Upper lobe of left lung (tissue), 6 donors: Measurements from ENCODE around the gene DMAC1. TPM values are rescaled to one million over a fixed set of nuclear protein-coding genes. Genes with fewer than 3 reads are reported as not detected.

Experiments
- ATAC-seq, 2 donors: fragments of 200-7000 bp; cut with Tn5 transposase; one replicate each; pipeline ENCODE4 v1.9.1; 2022; ENCODE audit warnings: mild to moderate bottlenecking in 2 of 2, moderate library complexity in 2 of 2; ENCODE audit not compliant: low FRiP score in 2 of 2
- DNase-seq, 2 donors: peaks; one replicate each; pipeline ENCODE4 v3.0.0-alpha.2; 2019 to 2020
- H3K27ac ChIP-seq, 4 donors: fragments of 200-600 bp; sonication (generic); one replicate each; pipeline ENCODE4 v1.5.1; 2016 to 2019
- H3K27me3 ChIP-seq, 4 donors: fragments of 200-600 bp; sonication (generic); one replicate each; pipeline ENCODE4 v1.5.1; 2017 to 2019
- H3K36me3 ChIP-seq, 4 donors: fragments of 200-600 bp; sonication (generic); one replicate each; pipeline ENCODE4 v1.5.1; 2016 to 2019
- H3K4me1 ChIP-seq, 4 donors: fragments of 200-600 bp; sonication (generic); one replicate each; pipeline ENCODE4 v1.5.1; 2018 to 2019
- H3K4me3 ChIP-seq, 4 donors: fragments of 200-600 bp; sonication (generic); one replicate each; pipeline ENCODE4 v1.5.1; 2017 to 2019; ENCODE audit warnings: mild to moderate bottlenecking in 2 of 4, moderate library complexity in 1 of 4
- H3K9me3 ChIP-seq, 4 donors: fragments of 200-600 bp; sonication (generic); one replicate each; pipeline ENCODE4 v1.5.1; 2018 to 2019
- EP300 ChIP-seq, 4 donors: sonication (generic); formaldehyde crosslinking; IDR thresholded peaks; one replicate each; pipeline ENCODE4 v1.5.1; 2017; ENCODE audit warnings: antibody characterized with exemption in 4 of 4, control low read depth in 2 of 4
- POLR2A ChIP-seq, 4 donors: fragments of 450-650 bp; IDR thresholded peaks; one replicate each; pipeline ENCODE4 v1.5.1; 2016 to 2017; ENCODE audit warnings: antibody characterized with exemption in 4 of 4, mild to moderate bottlenecking in 2 of 4
- POLR2AphosphoS5 ChIP-seq, 2 donors: sonication (generic); formaldehyde crosslinking; IDR thresholded peaks; one replicate each; pipeline ENCODE4 v1.5.1; 2017; ENCODE audit warnings: antibody characterized with exemption in 2 of 2
- WGBS, 2 donors: methylation state at CpG; one replicate each; pipeline ENCODE4 v1.1.5; 2017 to 2018; 5-methylcytosine and 5-hydroxymethylcytosine counted together
- total RNA-seq, 6 donors: library from RNA; depleted of rRNA in 4 of 6; stranded (reverse); fragments of >200 nt in 4 of 6; gene quantifications; one replicate each; pipeline versions ENCODE4 v1.1.0 to v1.2.1, GENCODE V29; 2016 to 2021
- TF ChIP-seq, protein P1 (sequence below), 6 experiments: fragments of 450-650 bp in 4 of 6; fragments of 200-600 bp in 2 of 6; sonication (generic) in 2 of 6; IDR thresholded peaks; one replicate each; pipeline ENCODE4 v1.5.1; 2016 to 2019; ENCODE audit warnings: antibody characterized with exemption in 6 of 6
- donor health status: DM: no; HTN: no; CAD: no; lungs with moderate emphysema.
- donor health status: DM: no; HTN: yes; CAD: no; lungs with severe emphysema.

The DMAC1 gene
- total RNA-seq, 6 donors from 2014 or later: 5.9 to 37.4 (median 10.9) TPM

DNA sequence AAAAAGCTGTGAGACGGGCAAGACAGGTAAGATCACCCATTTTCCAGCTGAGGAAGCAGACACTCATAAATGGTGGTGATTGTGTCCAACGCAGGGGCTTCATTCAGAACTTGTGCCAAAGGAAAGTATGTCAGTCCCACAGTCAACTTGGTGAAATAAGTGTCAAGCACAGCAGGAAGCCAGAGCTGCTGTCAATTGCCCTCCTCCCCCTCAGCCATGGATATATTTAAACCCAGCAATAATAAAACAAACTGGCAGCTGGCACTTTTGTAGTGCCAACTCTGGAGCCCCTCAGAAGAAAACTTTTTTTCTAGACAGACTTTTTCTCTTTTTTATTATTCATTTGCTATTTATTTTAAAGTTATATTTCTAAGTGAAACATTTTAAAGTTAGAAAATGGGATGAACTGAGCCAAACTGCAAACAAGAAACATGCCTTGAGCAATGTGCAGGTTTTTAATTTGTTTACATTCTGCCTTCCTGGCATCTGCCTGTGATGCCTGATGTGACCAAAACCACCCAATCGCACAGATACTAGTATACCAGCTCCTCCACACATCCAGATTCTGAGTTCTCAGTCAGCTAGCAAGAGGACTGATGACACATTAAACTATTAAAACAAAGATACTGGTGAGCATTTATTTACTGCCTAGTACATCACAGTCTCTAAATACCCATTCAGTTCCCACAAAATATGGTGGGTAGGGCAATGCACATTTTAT is 17.0 kb downstream of the DMAC1 start:
- H3K4me3 ChIP-seq: no peak overlapping the region
- H3K36me3 ChIP-seq: no peaks in the 10 kb centered on the region
- H3K27me3 ChIP-seq: no peaks in the 10 kb centered on the region
- 52 to 58% methylated on average over 3 of the region's 3 CpGs for WGBS, 2 donors
- ATAC-seq (no peak), DNase-seq (no peak)
- TF ChIP-seq, protein P1, sequence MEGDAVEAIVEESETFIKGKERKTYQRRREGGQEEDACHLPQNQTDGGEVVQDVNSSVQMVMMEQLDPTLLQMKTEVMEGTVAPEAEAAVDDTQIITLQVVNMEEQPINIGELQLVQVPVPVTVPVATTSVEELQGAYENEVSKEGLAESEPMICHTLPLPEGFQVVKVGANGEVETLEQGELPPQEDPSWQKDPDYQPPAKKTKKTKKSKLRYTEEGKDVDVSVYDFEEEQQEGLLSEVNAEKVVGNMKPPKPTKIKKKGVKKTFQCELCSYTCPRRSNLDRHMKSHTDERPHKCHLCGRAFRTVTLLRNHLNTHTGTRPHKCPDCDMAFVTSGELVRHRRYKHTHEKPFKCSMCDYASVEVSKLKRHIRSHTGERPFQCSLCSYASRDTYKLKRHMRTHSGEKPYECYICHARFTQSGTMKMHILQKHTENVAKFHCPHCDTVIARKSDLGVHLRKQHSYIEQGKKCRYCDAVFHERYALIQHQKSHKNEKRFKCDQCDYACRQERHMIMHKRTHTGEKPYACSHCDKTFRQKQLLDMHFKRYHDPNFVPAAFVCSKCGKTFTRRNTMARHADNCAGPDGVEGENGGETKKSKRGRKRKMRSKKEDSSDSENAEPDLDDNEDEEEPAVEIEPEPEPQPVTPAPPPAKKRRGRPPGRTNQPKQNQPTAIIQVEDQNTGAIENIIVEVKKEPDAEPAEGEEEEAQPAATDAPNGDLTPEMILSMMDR (IDR thresholded peaks at IDR 0.05): no peak
- TF ChIP-seq EP300 (IDR thresholded peaks at IDR 0.05): no peak
- no peak for TF ChIP-seq POLR2A (IDR thresholded peaks at IDR 0.05)
- no peak for TF ChIP-seq POLR2AphosphoS5 (IDR thresholded peaks at IDR 0.05)
- H3K4me1 ChIP-seq: no peaks in the 10 kb centered on the region
- no peak overlapping the region for H3K27ac ChIP-seq
- no peaks in the 10 kb centered on the region for H3K9me3 ChIP-seq

DNA sequence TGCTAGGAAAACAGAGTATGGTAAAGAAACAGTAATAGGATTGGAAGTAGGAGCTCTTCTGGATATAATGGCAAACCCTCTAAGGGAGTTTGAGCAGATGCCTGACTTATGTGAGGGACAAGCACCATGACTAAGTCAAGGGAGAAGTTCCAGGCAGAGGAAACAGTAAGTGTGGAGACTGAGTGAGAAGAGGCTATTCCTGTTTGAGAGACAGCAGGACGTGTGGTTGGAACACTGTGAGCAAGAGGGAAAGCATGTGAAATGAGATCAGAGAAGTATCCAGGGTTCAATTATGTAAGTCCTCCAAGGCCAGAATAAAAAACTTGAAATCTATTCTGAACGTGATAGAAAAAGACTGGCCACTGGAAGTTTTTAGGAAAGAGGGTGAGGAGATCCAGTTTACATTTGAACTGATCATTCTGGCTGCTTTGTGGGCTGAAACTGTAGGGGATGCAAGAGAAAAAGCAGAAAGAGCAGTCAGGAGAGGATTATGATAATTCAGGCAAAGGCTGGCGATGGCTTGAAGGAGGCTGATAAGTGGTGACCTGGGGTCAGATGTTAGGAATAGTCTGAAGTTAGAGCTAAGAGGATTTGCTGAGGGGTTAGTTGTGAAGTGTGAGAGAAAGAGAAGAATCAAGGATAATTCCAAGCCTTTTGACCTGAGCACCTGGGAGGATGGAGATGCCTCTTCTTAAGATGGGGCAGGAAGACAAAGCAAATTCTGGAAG is 19.2 kb downstream of the DMAC1 start:
- WGBS, 2 donors: 67 to 68% methylated on average over 3 of the region's 3 CpGs

DNA sequence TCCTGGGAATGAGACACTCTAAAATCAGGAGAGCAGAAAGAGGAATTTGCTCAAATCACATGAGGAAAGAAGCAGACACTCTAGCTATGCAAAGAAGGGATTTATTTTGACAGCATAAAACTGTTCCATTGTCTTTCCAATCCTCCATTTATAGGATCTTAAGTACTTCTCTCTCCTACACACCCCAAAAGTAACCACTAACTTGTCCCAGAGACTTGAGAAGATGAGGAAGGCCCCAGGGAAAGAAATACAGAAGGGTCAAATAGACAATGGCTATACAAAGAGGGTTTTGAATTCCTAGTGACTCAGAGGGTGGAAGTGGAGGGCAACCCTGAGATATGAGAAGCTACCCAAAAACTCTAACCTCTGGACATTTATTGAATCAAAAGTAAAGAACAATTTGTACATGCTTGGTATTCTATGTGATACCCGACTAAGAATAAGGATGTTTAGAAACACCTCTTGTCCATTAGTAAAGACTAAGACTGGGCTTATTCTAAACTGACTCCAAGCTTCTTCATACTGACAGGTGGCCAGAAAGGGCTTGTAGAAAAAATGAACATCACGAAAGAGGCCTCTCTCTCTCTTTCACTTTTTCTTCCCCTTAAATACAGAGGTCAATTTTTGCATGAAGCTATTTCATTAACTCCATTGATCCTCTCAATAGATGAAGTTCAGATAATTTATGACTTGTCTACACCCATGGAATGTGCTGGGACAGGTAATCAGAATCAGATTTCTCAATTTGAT is 20.6 kb downstream of the DMAC1 start:
- H3K4me3 ChIP-seq: no peak overlapping the region
- H3K4me1 ChIP-seq: no peaks in the 10 kb centered on the region
- no peaks in the 10 kb centered on the region for H3K27me3 ChIP-seq
- TF ChIP-seq POLR2A (IDR thresholded peaks at IDR 0.05) (no peak), EP300 (IDR thresholded peaks at IDR 0.05) (no peak)
- TF ChIP-seq, protein P1 (IDR thresholded peaks at IDR 0.05): no peak
- ATAC-seq (no peak), DNase-seq (no peak)
- 83 to 91% methylated on average over 2 of the region's 2 CpGs for WGBS, 2 donors
- H3K36me3 ChIP-seq: no peaks in the 10 kb centered on the region
- no peak overlapping the region for H3K27ac ChIP-seq
- no peaks in the 10 kb centered on the region for H3K9me3 ChIP-seq

More for the DNA sequence above, 19.2 kb downstream of the DMAC1 start:
- ATAC-seq (peak in 1 of 2 donors; percentile 31), DNase-seq (no peak)
- Histone ChIP-seq H3K4me3 (no peak overlapping the region), H3K27ac (no peak overlapping the region), H3K4me1 (no peaks in the 10 kb centered on the region), H3K9me3 (no peaks in the 10 kb centered on the region), H3K27me3 (no peaks in the 10 kb centered on the region), H3K36me3 (no peaks in the 10 kb centered on the region)
- TF ChIP-seq EP300 (IDR thresholded peaks at IDR 0.05) (no peak), POLR2A (IDR thresholded peaks at IDR 0.05) (no peak), POLR2AphosphoS5 (IDR thresholded peaks at IDR 0.05) (no peak)
- TF ChIP-seq, protein P1 (IDR thresholded peaks at IDR 0.05): no peak

DNA sequence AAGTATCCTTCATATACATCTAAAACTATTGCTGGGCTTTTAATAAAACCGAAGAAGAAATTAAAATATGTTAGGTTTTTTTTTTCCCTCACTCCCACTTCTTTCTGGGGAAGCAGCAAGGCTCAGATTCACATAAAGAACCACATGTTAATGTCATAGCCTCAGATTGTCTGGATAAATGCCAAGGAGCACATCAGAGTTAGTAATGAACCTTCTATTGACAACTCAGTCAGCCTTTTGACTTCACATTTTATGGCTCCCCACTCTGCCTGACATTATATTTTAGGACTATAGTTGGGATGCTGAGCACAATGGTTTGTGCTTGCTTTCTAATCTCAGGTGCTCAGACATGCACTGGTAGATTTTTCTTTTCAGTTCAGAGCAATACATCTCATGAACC is 21.8 kb downstream of the DMAC1 start:
- ATAC-seq (no peak), DNase-seq (no peak)
- Histone ChIP-seq H3K27ac (no peak overlapping the region), H3K9me3 (no peaks in the 10 kb centered on the region), H3K27me3 (no peaks in the 10 kb centered on the region), H3K4me3 (no peak overlapping the region), H3K36me3 (no peaks in the 10 kb centered on the region), H3K4me1 (no peaks in the 10 kb centered on the region)
- WGBS, 2 donors: 79 to 81% methylated on average over 1 of the region's 1 CpG
- TF ChIP-seq POLR2AphosphoS5 (IDR thresholded peaks at IDR 0.05) (no peak), EP300 (IDR thresholded peaks at IDR 0.05) (no peak), POLR2A (IDR thresholded peaks at IDR 0.05) (no peak)
- TF ChIP-seq, protein P1 (IDR thresholded peaks at IDR 0.05): no peak
